HG02884 (cell line): Measurements from ENCODE around the gene COBLL1.

Source experiments
- ATAC-seq: cut with Tn5 transposase; IDR thresholded peaks from one replicate; pipeline ENCODE4 v1.9.1; 2021; ENCODE audit warnings: mild to moderate bottlenecking, moderate library complexity; ENCODE audit not compliant: unreplicated experiment

Gene COBLL1

DNA sequence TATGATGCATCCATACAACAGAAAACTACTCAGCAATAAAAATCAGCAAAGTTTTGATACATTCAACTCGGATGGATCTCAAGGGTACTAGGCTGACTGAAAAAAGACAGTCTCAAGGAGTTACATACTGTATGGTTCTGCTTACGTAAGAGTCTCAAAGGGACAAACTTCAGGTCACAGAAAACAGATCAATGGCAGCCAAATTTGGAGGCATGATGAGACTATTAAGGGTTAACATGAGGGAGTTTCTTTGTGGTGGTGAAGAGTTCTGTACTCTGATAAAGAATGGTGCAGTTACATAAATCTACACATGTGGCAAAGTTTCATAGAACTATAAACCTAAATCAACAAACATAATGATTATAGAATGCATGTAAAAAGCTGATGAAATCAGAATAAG is 81.4 kb downstream of the COBLL1 start:
- ATAC-seq: no peak

DNA sequence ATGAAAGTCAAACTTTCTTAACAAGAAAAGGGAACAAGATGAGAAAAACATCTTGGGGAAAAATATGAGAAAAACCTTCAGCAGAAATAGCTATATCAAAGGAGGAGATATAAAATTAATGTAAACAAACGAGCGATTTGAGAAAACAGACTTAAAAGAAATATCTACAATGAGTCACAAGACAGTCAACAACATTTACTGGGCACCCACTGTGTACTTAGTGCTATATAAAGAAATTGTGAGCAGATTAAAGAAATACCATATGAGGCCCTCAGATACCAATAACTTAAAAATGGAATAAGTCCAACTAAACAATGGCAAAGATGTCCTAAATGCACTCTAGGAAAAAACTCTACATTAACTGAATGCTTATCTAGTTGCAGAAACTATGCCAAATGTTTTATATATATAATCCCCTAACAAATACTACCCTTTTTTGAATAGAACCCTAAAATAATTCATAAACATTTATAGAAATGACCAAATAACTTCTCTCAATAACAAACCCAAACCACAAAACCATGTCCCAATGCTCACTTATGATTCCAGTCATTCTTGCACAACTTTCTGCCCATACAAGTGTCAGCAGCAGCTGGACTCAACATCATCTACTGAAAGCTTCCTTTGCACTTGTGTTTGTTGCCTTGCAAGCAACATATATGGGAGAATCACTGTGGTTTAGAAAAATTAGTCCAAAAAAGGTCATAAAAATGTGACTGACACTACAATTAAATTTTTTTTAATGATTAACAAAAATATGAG is 83.5 kb downstream of the COBLL1 start:
- no peak for ATAC-seq

DNA sequence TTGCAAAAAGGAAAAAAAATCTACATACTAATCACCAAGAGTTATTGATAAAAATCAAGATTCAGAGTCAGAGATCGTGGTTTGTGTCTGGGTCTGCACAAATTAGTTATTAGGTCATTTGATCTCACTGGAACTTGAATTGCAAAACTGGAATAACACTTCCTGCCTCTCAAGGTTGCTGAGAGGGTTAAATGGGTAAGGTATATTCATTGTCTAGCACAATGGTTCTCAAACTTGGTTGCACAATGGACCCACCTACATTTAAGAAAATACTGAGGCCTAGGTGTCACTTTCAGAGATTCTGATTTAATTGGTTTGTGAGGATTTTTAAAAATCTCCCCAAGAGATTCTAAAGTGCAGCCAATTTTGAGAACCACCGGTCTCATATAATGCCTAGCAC is 84.8 kb downstream of the COBLL1 start:
- no peak for ATAC-seq

DNA sequence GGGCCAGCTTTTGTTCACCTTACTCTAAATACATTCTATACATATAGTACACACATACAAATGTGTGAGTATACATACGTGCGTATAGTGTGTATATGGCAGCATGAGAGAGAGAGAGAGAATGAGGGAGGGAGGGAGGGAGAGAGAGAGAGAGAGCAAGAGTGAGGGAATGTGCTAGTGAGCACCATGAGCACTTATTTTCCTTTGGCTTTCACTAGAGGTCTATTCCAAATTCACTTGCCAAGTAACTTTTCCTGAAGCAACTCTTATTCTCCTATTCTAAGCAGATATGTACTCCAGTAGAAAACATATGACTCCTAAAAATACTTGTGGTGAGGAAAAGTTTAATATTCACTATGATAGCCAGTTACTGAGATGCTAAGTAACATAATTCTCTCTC is 85.7 kb downstream of the COBLL1 start:
- ATAC-seq: no peak

DNA sequence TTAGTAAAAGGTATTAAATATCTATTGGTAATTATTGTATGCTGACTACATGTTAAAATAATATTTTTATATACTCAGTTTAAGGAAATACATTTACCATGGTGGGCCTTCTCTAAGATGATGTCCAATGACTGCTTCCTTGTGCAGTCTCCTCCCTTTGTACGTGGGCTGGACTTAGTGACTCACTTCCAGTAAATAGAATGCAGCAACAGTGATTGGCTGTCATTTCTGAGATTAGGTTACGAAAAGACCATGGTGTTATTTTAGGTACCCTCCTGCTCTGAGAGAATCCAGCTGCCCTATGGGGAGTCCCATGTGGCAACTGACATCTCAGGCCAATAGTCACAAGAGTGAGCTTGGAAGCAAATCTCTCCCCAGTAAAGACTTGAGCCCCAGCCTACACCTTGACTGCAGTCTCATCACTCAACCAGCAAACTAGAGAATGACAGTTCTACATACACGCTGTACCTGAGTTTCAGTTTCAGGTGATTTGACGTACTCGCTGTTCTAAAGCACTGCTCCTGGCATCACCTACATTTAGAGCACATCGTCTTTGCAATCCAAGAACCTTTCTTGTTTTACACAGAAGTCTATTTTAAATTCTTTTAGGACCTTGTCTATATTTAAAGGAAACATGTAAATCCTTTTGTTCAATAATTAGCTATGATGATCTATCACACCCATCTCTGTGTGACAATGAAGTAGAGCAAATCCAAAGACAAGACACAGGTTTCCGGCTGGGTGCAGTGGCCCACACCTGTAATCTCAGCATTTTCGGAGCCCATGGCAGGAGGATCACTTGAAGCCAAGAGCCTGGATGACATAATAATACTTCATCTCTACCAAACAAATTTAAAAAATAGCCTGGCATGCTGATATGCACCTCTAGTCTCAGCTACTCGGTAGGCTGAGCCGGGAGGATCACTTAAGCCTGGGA is 87.2 kb downstream of the COBLL1 start:
- no peak for ATAC-seq

DNA sequence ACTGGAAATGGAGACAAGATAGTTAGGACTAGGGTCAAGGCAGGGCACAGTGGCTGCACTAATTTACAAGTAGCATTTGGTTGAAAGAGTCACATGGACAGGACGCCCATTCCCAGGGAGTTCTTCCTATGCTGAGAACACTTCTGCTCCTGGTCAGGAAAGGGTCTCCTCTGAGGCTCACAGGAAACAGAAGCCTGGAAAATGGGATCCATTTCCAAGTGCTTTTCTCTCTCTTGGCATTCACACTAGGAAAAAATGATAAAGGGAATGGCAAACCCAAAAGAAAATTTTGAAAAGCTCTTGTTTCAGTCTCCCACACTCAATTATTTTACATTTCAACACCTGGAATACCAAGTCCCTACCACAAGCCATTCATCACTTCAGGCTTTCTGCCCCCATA is 88.7 kb downstream of the COBLL1 start:
- no peak for ATAC-seq

DNA sequence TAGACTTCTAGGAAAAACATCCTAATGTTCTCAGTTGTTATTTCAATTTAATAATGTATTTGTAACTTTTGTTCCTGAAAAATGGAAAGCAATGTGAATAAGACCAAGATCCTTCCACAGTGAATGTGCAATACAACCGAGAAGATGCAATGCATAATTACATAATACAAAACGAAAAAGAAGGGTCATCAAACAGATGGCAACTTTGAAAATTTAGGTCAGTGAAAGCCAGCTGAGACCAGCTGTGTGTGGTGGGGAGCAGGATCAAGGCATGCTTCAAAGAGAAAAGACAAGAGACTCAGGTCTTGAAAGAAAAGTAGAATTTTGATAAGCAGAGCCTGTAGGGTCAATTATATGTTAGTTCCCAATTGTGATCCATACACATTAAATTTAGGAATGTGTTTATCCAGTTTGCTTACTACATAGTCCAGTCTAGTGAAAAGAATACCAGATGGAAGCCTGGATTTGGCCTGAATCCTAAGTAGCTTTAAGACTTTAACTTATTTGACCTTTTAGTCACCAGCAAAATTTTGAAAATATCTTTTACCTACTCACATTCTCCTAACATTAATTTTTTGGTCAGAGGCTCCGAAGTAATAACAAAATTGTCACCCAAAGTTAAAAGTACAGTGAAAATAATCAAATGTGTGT is 93.7 kb downstream of the COBLL1 start:
- ATAC-seq: no peak

DNA sequence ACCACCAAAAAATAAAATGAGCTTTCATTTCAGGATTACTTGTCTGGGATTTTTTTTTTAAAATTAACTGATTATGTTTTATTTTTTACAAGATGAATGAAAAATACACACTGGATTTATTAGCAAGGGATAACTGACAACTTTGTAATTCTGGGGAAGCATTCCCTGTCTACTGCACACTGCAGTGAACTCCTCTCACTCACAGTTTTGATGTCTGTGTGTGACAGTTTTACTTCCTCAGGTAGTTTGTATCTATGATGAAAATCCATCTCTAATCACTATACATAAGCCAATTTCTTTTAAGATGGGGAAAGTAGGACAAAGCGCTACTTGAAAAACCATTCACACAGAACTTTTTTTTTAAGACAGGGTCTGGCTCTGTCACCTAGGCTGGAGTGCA is 94.5 kb downstream of the COBLL1 start:
- ATAC-seq: no peak

DNA sequence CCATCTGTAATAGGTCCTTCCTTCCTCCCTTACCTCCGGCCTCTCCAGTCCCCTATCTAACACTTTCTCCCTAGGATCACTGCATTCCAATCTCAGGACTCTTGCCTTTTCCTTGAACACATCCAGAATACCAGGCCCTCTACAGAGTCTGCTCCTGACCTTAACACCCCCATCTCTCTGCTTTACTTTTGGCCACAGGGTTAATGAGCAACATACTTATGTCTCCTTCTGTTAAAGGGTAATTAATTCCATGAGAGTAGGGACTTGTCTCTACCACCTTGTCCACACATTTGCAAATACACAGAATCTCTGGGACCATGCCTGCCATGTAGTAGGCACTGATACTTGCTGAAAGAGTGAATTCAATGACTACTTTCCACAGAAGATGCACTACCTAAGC is 94.9 kb downstream of the COBLL1 start:
- no peak for ATAC-seq

DNA sequence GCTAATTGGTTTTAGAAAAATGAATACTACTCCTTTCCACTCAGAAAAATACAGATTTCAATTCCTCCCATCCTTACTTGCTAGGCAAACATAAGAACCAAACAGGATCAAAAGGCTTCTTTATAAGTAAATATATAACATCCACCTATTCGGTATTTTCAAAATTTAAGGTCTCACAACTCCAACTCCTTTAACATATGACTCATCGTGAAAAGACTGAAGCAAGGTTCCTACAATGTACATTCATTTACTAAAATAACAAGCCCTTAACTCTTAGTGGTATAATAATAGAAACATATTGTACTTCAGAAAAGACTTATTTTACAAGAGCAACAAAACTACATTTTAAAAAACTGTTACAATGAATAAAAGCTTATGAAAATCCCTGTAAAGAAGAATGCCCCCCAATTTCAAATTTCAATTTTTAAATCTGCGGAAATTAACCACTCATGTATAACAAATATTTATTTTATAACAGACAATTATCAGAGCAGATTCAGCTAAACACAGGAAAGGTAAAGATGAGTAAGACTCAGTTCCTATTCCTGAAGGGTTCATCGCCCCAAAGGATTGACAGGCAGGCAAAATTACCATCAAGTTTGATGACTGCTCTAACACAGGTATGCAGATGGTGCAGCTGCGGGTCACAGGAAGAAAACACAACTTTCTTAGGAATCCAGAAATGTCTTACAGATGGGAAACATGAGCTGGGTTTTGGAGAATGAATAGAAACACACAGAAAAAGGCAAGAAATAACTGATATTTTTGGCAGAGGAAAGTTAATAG is 96.4 kb downstream of the COBLL1 start:
- no peak for ATAC-seq

DNA sequence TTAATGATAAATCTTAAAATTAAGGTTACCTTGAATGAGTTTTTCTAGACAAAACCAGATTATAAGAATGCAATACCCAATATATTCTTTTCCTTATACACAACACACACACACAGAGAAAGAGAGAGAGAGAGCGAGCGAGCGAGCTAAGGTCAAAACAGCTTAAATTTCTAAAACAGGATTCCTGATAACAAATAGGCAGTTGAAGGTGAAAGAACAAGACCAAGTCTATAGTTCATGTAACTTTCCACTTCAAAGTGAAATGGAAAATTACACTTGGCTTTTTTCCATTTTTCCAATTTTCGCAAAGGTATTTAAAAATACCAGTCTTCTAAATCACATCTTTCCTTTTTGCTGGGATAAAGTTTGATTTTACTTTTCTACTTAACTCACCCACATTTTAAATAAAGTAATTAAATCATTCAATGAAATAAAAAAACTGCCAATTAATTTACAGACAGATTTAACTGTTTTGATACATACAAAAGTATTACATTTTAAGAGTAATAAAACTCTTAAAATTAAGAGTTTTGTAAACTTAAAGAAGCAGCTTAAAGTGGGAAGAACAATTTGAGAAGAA is 98.8 kb downstream of the COBLL1 start:
- no peak for ATAC-seq

DNA sequence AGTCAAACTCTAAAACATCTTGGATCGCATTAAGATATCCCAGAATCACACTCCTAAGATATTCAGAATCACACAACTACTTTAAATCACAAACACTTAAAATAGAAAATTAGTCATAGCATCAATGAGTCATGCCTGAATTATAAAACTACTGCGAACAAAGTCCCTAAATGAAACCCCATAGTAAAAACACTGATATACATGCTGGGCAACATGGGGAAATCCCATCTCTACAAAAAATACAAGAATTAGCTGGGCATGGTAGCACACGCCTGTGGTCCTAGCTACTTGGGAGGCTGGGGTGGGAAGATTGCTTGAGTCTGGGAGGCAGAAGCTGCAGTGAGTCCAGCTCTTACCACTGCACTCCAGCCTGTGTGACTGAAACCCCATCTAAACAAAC is 101.7 kb downstream of the COBLL1 start:
- ATAC-seq: no peak

DNA sequence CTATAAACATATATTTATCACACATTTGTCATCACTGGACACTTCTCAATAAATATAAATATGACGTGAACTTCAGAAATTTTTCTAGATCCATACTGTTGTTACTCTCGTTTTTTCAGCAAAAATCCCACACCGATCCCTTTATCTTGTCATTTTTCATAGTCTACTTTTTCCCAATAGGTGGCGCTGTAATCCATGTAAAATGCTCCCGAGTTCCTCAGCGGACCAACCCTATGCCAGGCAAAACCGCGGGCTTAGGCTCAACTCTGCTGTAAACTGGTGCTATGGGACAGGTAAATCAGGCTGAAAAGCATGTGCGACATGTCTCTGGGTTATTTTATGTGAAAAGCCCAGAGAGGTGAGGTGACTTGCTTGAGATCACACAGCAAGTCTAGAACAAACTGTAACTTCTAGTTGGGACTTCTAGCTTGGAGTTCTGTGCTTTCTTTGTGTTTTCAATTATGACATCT is 104.0 kb downstream of the COBLL1 start:
- ATAC-seq: peak; percentile 66

DNA sequence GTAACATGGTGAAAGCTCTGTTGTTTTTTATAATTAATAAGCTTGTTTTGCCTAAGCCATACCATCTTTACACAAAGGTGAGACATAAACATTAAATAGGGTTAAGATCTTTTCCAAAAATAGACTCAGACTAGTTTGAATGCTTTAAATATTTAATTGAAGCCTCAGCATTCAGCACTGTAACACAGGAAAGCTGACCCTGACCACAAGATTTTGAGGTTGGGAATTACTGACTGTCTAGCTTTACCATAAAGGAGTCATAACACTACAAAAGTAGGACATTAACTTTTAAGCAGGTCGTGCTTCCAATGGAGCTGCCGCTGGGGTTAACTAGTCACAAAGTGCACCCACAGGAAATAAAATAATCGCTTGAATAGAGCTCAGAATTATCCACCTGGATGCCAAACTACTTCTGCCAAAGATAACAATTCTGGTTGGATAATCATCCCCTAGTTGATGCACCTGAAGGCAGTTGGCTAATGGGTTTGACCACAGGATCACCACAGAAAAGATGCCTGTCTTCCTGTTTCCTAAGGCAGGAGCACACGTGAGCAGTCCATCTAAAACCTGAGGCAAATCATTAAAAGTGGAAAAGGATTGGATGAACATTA is 106.2 kb downstream of the COBLL1 start:
- no peak for ATAC-seq

DNA sequence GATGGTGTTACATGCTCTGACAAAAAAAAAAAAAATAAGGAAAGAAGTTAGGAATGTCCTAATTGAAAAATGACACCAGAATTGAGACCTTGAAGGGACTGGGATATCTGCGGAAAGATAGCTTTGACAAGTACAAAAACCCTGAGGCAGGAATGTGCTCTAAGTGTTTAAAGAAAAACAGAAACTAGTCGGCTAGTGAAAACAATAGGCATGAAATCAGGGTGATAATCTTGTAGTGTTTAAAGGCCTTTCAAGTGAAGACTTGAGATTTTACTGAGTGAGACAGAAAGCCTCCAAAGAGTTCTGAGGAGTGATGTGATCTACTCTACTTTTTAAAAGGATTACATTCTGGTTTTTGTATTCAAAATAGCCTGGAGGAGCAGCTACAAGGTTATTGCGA is 107.4 kb downstream of the COBLL1 start:
- no peak for ATAC-seq

DNA sequence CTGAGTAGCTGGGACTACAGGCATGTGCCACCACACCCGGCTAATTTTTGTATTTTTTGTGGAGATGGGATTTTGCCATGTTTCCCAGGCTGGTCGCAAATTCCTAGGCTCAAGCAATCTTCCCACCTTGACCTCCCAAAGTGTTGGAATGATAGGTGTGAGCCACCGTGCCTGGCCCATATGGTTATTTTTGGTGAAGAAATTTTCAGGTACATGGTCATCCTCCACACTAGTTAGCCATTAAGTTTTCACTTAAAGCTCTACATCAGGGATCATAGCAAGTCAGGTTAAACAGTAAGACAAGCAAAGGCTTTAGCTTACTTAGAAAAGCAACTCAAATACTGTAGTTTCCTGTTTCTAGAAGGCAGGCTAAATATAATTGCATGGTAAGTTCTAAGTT is 116.1 kb downstream of the COBLL1 start:
- ATAC-seq: no peak

DNA sequence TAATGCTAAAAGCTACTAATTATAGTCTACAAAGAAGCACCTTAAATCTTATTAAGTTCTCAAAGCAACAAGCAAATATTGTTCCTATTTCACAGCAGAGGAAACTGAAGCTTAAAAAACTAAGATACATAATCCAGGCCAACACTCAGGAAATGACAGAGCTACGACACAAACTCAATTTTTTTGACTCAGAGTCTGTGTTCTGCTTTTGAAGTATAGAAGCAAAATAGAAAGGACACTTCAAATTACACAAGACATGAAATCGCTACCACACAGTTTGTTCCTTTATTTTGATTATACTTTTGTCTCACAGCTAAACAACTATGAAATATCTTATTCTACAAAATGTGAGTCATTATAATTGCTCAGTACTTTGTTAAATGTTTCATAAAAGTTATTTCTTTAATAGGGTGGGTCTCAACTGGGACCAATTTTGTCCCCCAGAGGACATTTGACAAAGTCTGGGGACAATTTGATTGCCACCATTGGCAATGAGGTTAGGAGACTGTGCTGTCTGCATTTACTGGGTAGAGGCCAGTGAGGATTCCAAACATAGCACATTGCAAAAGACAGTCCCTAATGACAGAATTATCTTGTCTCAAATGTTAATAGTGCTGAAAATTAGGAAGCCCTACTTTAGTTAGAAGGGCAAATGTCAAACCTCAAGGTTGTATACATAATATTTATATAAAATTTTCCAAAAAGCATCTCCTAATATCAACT is 118.8 kb downstream of the COBLL1 start:
- ATAC-seq: no peak

DNA sequence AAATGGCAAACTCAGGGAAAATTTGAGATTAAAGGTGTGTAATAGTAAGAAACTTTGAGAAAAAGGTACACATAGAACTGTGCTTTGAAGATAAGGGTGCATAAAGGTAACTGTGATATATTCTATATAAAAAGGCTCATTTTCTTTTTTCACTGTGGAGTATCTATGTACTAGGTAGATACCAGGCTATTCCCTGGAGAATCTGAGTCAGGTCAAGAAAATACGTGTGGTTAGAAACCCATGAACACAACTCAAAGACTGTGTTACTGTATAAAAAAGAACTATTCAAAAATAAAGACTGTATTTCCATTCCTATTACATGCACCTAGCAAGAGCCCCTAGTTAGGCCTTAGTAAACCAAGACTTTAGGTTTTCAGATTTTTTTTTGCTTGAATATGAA is 120.2 kb downstream of the COBLL1 start:
- no peak for ATAC-seq
